ENCODE results near the gene KCNC1. TPM values are rescaled to one million over a fixed set of nuclear protein-coding genes. Genes with fewer than 3 reads are reported as not detected.

KCNC1 gene
- total and polyA plus RNA-seq, 2 donors (not counting 1 experiment from before 2014, with no cell fraction given) = under 0.01 TPM; not detected in 1

- TF ChIP-seq CTCF (conservative IDR thresholded peaks at IDR 0.05 in 1 of 2, IDR thresholded peaks at IDR 0.05 in 1 of 2; ENCODE audit: low read depth in 1 of 2, low read length in 2 of 2) = no peak
- no peaks in the 10 kb centered on the region for H3K36me3 ChIP-seq (ENCODE audit: control insufficient read depth, insufficient read depth, low read length)
- no peaks in the 10 kb centered on the region for H4K20me1 ChIP-seq (ENCODE audit: control insufficient read depth, extremely low read depth, insufficient read depth, low read length)
Measured at GRCh38 chr11:17831883-17832282, 97.3 kb downstream of the KCNC1 start.

More at GRCh38 chr11:17831883-17832282, 97.3 kb downstream of the KCNC1 start:
- no peaks in the 10 kb centered on the region for H3K79me2 ChIP-seq (ENCODE audit: control insufficient read depth, insufficient read depth, low read length)
- peaks cover 2% of the 10 kb centered on the region for H3K4me1 ChIP-seq (ENCODE audit: control insufficient read depth, extremely low read depth, insufficient read depth, low read length)
- H3K4me2 ChIP-seq (ENCODE audit: extremely low read depth, insufficient read depth, low read length) = no peak overlapping the region
- DNase-seq (ENCODE audit: low read depth in 2 of 2) = no peak
- no peak overlapping the region for H3K27ac ChIP-seq (ENCODE audit: insufficient read depth, low read length)
- no peak overlapping the region for H2AFZ ChIP-seq (ENCODE audit: low read length)
- no peaks in the 10 kb centered on the region for H3K27me3 ChIP-seq (ENCODE audit: control insufficient read depth, insufficient read depth, low read length)
- H3K4me3 ChIP-seq (replicated peaks in 1 of 4; ENCODE audit: control extremely low read depth in 1 of 4, insufficient read depth in 1 of 4, low read depth in 3 of 4, low read length in 4 of 4) = no peak overlapping the region
- H3K9ac ChIP-seq (ENCODE audit: insufficient read depth, low read length) = no peak overlapping the region
- no peaks in the 10 kb centered on the region for H3K9me3 ChIP-seq (ENCODE audit: control insufficient read depth, insufficient read depth, low read depth, low read length)

Other genes with a start within 250 kb of the KCNC1 start
- gene USH1C, start 190.4 kb upstream of the KCNC1 start, total RNA-seq = not detected in 2 replicates
- not detected in 2 replicates for gene USH1C, start 190.4 kb upstream of the KCNC1 start, polyA plus RNA-seq
- gene OTOG, start 187.5 kb upstream of the KCNC1 start, total RNA-seq = not detected in 2 replicates
- not detected in 2 replicates for gene OTOG, start 187.5 kb upstream of the KCNC1 start, polyA plus RNA-seq
- not detected in 2 replicates for gene MYOD1, start 15.2 kb upstream of the KCNC1 start, total RNA-seq
- gene MYOD1, start 15.2 kb upstream of the KCNC1 start, polyA plus RNA-seq = not detected in 2 replicates